Spinal cord (tissue), 10 donors: ENCODE measurements around the gene ATAD2B. TPM values are rescaled to one million over a fixed set of nuclear protein-coding genes. Genes with fewer than 3 reads are reported as not detected.
"Not testable (repeated sequence)": the region's sequence is repeated elsewhere in the genome, so short reads cannot be mapped to it uniquely, and the experiment has no call there.

Experiments
- DNase-seq, 6 donors: peaks; one replicate each; pipeline versions ENCODE4 v3.0.0 to v3.0.0-alpha.2; 2013 to 2015; ENCODE audit warnings: low spot score in 6 of 6, low read depth in 4 of 6
- H3K27ac ChIP-seq: one replicate; pipeline ENCODE4 v1.5.1; 2013; ENCODE audit warnings: low read depth, low read length, control low read depth
- H3K27me3 ChIP-seq: one replicate; pipeline ENCODE4 v1.6.1; 2013; ENCODE audit warnings: low read length; ENCODE audit not compliant: control insufficient read depth, insufficient read depth
- H3K36me3 ChIP-seq: one replicate; pipeline ENCODE4 v1.6.1; 2013; ENCODE audit warnings: low read length; ENCODE audit not compliant: control insufficient read depth, insufficient read depth
- H3K4me1 ChIP-seq: one replicate; pipeline ENCODE4 v1.6.1; 2013; ENCODE audit warnings: low read length; ENCODE audit not compliant: control insufficient read depth, insufficient read depth
- H3K4me3 ChIP-seq: one replicate; pipeline ENCODE4 v1.5.1; 2013; ENCODE audit warnings: low read depth, low read length, control low read depth
- H3K9me3 ChIP-seq: one replicate; pipeline ENCODE4 v1.6.1; 2013; ENCODE audit warnings: low read length; ENCODE audit not compliant: control insufficient read depth, insufficient read depth
- WGBS: methylation state at CpG from one replicate; pipeline ENCODE4 v1.1.5; 2013; ENCODE audit warnings: missing lambda C conversion rate; ENCODE audit not compliant: insufficient coverage; 5-methylcytosine and 5-hydroxymethylcytosine counted together
- polyA plus RNA-seq, 2 donors: library from polyadenylated mRNA; unstranded; fragments of 120-200 nt; gene quantifications; one replicate each; pipeline ENCODE4 v1.2.1, GENCODE V29; 2013; ENCODE audit not compliant: insufficient read length in 2 of 2
- total RNA-seq, 2 donors: library from RNA; depleted of rRNA in 1 of 2; stranded (reverse); fragments of 120-200 nt in 1 of 2; fragments of >200 nt in 1 of 2; gene quantifications; one replicate each; pipeline versions ENCODE4 v1.2.3 to v1.2.4, GENCODE V29; 2013 to 2014
- donor health status: healthy.

ATAD2B gene
- total and polyA plus RNA-seq, 4 donors, result 14.5 to 42.4 (median 22.6) TPM

DNA sequence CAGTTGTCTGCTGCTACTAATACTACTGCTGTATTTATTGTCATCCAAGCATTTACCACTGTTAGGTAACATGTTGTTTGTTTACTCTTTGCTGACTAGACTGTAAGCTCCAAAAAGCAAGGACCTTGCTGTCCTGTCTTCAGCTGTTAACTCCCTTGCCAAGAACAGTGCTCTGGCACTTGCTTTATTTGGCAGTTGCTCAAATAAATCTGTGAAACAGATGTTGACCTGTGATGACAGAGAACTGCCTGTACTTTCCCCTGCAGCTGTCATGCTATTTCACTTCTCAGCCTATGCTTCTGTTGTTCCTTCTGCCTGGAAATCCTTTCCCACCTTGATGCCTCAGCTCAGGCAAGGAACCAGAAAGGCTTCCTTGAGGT is 181.2 kb downstream of the ATAD2B start:
- H3K9me3 ChIP-seq, result no peaks in the 10 kb centered on the region
- H3K4me3 ChIP-seq, result no peak overlapping the region
- H3K36me3 ChIP-seq, result peaks cover 3% of the 10 kb centered on the region
- H3K27me3 ChIP-seq, result no peaks in the 10 kb centered on the region
- H3K4me1 ChIP-seq, result no peaks in the 10 kb centered on the region
- peak in 3 of 6 donors; percentile 13 to 63 (median 42) for DNase-seq
- no peak overlapping the region for H3K27ac ChIP-seq

DNA sequence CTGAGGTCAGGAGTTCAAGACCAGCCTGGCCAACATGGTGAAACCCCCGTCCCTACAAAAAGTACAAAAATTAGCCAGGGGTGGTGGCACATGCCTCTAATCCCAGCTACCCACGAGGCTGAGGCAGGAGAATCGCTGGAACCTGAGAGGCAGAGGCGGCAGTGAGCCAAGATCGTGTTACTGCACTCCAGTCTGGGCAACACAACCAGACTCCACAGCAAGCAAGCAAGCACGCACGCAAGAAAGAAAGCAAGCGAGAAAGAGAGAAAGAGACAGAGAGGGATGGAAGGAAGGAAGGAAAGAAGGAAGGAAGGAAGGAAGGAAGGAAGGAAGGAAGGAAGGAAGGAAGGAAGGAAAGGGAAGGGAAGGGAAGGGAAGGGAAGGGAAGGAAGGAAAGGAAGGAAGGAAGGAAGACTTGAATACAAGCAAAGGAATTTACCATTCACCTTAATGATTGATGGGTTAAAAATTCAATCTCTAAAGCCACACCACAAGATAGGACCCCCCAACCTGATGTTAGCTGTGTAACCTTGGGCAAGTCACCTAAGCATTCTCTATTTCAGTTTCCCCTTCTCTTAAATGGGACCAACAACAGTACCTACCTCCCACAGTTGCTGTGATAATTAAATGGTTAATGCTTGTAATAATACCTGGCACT is 181.7 kb downstream of the ATAD2B start:
- Histone ChIP-seq H3K36me3 (peaks cover 3% of the 10 kb centered on the region), H3K27ac (no peak overlapping the region), H3K4me3 (no peak overlapping the region), H3K27me3 (no peaks in the 10 kb centered on the region), H3K4me1 (no peaks in the 10 kb centered on the region), H3K9me3 (no peaks in the 10 kb centered on the region)
- whole genome bisulfite sequencing, result 80% methylated on average over 2 of the region's 8 CpGs
- DNase-seq, result no peak

GRCh38 chr2:23736783-23737182 is 190.1 kb downstream of the ATAD2B start:
- not testable (repeated sequence) for H3K4me3 ChIP-seq, H3K4me1 ChIP-seq, H3K36me3 ChIP-seq, H3K27me3 ChIP-seq, DNase-seq, H3K9me3 ChIP-seq, H3K27ac ChIP-seq
- 93% methylated on average over 6 of the region's 9 CpGs for WGBS

DNA sequence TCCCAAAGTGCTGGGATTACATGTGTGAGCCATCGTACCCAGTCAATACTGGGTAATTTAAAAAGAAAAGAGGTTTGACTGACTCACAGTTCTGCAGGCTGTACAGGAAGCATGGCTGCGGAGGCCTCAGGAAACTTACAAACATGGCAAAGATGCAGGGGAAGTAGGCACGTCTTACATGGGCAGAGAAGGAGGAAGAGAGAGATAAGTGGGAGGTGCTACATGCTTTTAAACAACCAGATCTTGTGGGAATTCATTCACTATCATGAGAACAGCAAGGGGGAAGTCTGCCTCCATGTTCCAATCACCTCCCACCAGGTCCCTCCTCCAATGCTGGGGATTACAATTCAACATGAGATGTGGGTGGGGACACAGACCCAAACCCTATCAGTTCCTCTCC is 192.5 kb downstream of the ATAD2B start:
- 93% methylated on average over 3 of the region's 3 CpGs for WGBS
- Histone ChIP-seq H3K36me3 (no peaks in the 10 kb centered on the region), H3K27ac (no peak overlapping the region), H3K4me3 (no peak overlapping the region), H3K4me1 (no peaks in the 10 kb centered on the region), H3K27me3 (no peaks in the 10 kb centered on the region), H3K9me3 (peaks cover 2% of the 10 kb centered on the region)
- no peak for DNase-seq

DNA sequence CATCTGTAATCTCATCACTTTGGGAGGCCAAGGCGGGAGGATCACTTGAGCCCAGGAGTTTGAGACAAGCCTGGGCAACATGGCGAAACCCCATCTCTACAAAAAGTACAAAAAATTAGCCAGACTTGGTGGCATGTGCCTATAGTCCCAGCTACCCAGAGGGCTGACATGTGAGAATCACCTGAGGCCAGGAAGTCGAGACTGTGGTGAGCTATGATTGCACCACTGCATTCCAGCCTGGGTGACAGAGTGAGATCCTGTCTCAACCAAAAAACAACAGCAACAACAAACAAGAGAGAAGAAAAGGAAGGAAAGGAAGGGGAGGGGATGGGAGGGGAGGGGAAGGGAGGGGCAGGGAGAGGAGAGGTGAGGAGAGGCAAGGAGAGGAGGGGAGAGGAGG is 203.9 kb downstream of the ATAD2B start:
- 94% methylated on average over 3 of the region's 3 CpGs for WGBS
- not testable (repeated sequence) for H3K27ac ChIP-seq, DNase-seq, H3K4me1 ChIP-seq, H3K27me3 ChIP-seq, H3K4me3 ChIP-seq
- peaks cover 10% of the 10 kb centered on the region for H3K36me3 ChIP-seq
- H3K9me3 ChIP-seq, result peaks cover 14% of the 10 kb centered on the region

GRCh38 chr2:23722255-23722654 is 204.7 kb downstream of the ATAD2B start:
- Histone ChIP-seq H3K36me3 (peaks cover 10% of the 10 kb centered on the region), H3K4me3 (no peak overlapping the region), H3K9me3 (peaks cover 14% of the 10 kb centered on the region), H3K4me1 (peaks cover 7% of the 10 kb centered on the region), H3K27me3 (no peaks in the 10 kb centered on the region), H3K27ac (no peak overlapping the region)
- DNase-seq, result no peak
- WGBS, result no CpG with 5 or more reads among the region's 3 CpGs

DNA sequence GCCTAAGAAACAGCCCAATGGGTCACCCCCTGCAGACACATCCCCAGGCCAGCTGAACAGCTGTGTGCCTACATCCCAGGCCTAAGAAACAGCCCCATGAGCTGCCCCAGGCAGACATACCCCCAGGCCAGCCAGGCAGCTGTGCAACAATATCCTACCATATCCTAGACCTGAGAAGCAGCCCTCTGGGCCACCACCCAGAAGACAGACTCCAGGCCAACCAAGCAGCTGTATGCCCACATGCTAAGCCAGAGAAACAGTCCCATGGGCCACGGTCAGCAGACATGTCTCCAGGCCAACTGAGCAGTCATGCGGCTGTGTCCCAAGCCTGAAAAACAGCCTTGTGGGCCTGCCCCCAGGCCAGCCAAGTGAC is 205.5 kb downstream of the ATAD2B start:
- no peak for DNase-seq
- Histone ChIP-seq H3K36me3 (peaks cover 10% of the 10 kb centered on the region), H3K27me3 (no peaks in the 10 kb centered on the region), H3K4me1 (peaks cover 7% of the 10 kb centered on the region), H3K4me3 (no peak overlapping the region), H3K9me3 (peaks cover 14% of the 10 kb centered on the region), H3K27ac (no peak overlapping the region)
- 100% methylated on average over 2 of the region's 2 CpGs for WGBS

GRCh38 chr2:23720705-23721453 is 206.0 kb downstream of the ATAD2B start:
- DNase-seq, result no peak
- Histone ChIP-seq H3K36me3 (peaks cover 10% of the 10 kb centered on the region), H3K4me3 (no peak overlapping the region), H3K27me3 (no peaks in the 10 kb centered on the region), H3K9me3 (peaks cover 14% of the 10 kb centered on the region), H3K27ac (no peak overlapping the region), H3K4me1 (peaks cover 7% of the 10 kb centered on the region)
- WGBS, result 82% methylated on average over 4 of the region's 4 CpGs

DNA sequence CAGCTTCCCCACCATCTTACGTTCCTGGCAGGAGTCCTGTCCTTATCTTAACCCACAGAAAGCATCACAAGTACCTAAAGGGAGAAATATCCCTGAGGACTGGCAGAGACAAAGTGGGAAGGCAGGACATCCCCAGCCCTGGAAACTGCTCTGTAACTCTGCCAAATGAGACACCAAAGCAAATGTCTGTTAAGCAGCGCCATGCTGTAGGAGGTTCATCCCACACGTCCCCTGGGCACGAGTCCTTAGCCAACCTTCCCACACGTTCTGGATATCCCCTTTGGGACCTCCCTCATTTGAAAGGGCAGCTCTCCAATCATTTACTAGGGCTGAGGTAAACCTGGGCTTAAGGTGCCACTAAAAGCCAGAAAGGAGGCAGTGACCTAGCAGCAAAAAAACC is 207.2 kb downstream of the ATAD2B start:
- peaks cover 10% of the 10 kb centered on the region for H3K9me3 ChIP-seq
- no peak overlapping the region for H3K27ac ChIP-seq
- H3K36me3 ChIP-seq, result peaks cover 10% of the 10 kb centered on the region
- H3K4me3 ChIP-seq, result no peak overlapping the region
- DNase-seq, result peak in 1 of 6 donors; percentile 43
- WGBS, result 82% methylated on average over 4 of the region's 5 CpGs
- peaks cover 7% of the 10 kb centered on the region for H3K4me1 ChIP-seq
- H3K27me3 ChIP-seq, result no peaks in the 10 kb centered on the region
